Colonic mucosa (tissue), 4 donors: ENCODE results near the gene TLCD4. TPM values are rescaled to one million over a fixed set of nuclear protein-coding genes. Genes with fewer than 3 reads are reported as not detected.

Experiments used
- DNase-seq: peaks from one replicate; pipeline ENCODE4 v3.0.0-alpha.2; 2020
- H3K27ac ChIP-seq: fragments of 200-600 bp; one replicate; pipeline ENCODE4 v1.8.0; 2021
- H3K27me3 ChIP-seq: fragments of 200-600 bp; one replicate; pipeline ENCODE4 v1.8.0; 2021
- H3K36me3 ChIP-seq: fragments of 200-600 bp; one replicate; pipeline ENCODE4 v1.8.0; 2021
- H3K4me1 ChIP-seq: fragments of 200-600 bp; one replicate; pipeline ENCODE4 v1.8.0; 2021; ENCODE audit warnings: mild to moderate bottlenecking
- H3K4me3 ChIP-seq: fragments of 200-600 bp; one replicate; pipeline ENCODE4 v1.8.0; 2021
- H3K9ac ChIP-seq, 2 donors: one replicate each; pipeline ENCODE4 v1.7.0; 2013; ENCODE audit warnings: control low read depth in 2 of 2, low read depth in 2 of 2, low read length in 2 of 2
- H3K9me3 ChIP-seq: fragments of 200-600 bp; one replicate; pipeline ENCODE4 v1.8.0; 2021
- intact Hi-C: fragments of 100-400 bp; cut with DNase I; formaldehyde crosslinking; loops from one replicate; pipeline ENCODE4 v1.14.1; 2022
- total RNA-seq, 2 donors: library from RNA; stranded (reverse); fragmentation: NEBNext Ultra II Directional in 1 of 2; extraction: Animal tissue kit (Norgen Biotek cat#: 25700) in 1 of 2; gene quantifications; one replicate each; pipeline ENCODE4 v1.2.1, GENCODE V29; 2021
- TF ChIP-seq, protein P1 (sequence below): fragments of 200-600 bp; IDR thresholded peaks from one replicate; pipeline ENCODE4 v1.8.0; 2022; ENCODE audit warnings: antibody characterized with exemption, mild to moderate bottlenecking
- donor health status: healthy.
- donor health status: DM: no; HTN: no; CAD: no.
- donor health status: DM: no; HTN: no; CAD: no.

Gene TLCD4
- total RNA-seq, 2 donors from 2014 or later = 28.3 to 46.0 TPM

DNA sequence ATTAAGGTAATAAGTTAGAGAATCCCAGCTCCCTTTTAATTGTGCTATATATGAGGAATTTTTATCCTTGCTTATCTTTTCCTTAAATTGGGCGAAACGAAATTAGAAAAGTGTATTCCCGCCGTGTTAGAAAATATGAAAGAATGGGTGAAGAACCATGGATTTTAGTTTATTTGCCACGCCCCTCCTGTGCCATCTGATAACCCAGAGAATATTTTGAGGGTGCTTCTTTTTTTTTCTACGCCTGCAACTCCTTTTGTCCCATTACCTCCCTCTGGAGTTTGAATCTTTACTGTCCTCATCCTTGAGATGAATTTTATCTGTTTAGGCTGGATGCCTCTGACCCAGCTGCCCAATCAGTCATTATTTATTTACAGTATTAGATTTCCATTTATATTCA, 1.6 kb downstream of the TLCD4 start:
- H3K4me3 ChIP-seq = peak overlapping the region; percentile 81
- TF ChIP-seq, protein P1, sequence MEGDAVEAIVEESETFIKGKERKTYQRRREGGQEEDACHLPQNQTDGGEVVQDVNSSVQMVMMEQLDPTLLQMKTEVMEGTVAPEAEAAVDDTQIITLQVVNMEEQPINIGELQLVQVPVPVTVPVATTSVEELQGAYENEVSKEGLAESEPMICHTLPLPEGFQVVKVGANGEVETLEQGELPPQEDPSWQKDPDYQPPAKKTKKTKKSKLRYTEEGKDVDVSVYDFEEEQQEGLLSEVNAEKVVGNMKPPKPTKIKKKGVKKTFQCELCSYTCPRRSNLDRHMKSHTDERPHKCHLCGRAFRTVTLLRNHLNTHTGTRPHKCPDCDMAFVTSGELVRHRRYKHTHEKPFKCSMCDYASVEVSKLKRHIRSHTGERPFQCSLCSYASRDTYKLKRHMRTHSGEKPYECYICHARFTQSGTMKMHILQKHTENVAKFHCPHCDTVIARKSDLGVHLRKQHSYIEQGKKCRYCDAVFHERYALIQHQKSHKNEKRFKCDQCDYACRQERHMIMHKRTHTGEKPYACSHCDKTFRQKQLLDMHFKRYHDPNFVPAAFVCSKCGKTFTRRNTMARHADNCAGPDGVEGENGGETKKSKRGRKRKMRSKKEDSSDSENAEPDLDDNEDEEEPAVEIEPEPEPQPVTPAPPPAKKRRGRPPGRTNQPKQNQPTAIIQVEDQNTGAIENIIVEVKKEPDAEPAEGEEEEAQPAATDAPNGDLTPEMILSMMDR = no peak
- H3K9ac ChIP-seq = no peak overlapping the region
- H3K36me3 ChIP-seq = no peaks in the 10 kb centered on the region
- no peaks in the 10 kb centered on the region for H3K9me3 ChIP-seq
- H3K27ac ChIP-seq = no peak overlapping the region
- intact Hi-C loops = no loop called here
- no peaks in the 10 kb centered on the region for H3K27me3 ChIP-seq
- no peaks in the 10 kb centered on the region for H3K4me1 ChIP-seq
- no peak for DNase-seq

DNA sequence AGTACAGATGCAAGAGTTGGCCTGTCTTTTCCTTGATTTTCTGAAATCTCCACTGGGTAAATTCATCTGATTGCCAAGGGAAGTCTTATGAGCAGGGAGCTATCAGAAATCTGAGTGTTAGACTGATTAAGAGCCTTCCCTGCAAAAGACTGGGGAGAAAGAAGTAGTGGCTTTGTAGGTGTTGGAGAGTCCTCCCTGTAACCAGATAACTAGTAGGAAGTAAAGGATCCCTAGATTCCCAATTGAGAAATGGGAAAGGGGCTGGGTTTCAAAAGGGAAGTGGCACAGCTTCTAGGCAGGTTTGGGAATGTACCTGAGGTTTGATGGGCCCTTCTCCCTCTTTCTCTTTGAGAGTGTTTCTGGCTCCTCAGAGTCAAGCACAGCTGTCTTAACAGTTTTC, 2.1 kb downstream of the TLCD4 start:
- no peak overlapping the region for H3K27ac ChIP-seq

DNA sequence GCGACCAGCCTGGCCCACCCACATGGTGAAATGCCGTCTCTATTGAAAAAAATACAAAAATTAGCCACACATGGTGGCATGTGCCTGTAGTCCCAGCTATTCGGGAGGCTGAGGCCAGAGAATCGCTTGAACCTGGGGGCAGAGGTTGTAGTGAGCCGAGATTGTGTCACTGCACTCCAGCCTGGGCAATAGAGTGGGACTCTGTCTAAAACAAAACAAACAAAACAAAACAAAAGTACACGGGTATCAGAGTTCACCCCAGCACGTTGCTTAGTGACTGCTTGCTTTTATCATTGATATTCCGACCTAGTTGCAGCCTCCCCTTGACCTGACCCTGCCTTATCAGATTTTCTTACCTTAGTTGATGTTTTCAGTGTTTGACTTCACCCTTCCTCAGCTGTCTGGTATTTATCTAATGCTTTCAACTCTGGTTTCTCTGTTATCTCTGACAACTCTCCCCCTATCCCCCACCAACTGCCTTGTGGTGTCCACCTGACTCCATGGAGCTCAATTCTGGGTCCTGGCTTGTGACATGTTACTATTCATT, 5.1 kb downstream of the TLCD4 start:
- H3K27ac ChIP-seq = no peak overlapping the region
- no peak overlapping the region for H3K9ac ChIP-seq
- no peaks in the 10 kb centered on the region for H3K27me3 ChIP-seq
- no peaks in the 10 kb centered on the region for H3K36me3 ChIP-seq
- DNase-seq = no peak
- TF ChIP-seq, protein P1 = no peak
- H3K9me3 ChIP-seq = no peaks in the 10 kb centered on the region
- intact Hi-C loops = loop anchor here (10.0 kb wide), 1 partner anchor 113 kb away; the partner anchor contains the start of gene RWDD3
- no peaks in the 10 kb centered on the region for H3K4me1 ChIP-seq
- H3K4me3 ChIP-seq = no peak overlapping the region

More for the DNA sequence above, 2.1 kb downstream of the TLCD4 start:
- Histone ChIP-seq H3K4me1 (no peaks in the 10 kb centered on the region), H3K9me3 (no peaks in the 10 kb centered on the region), H3K4me3 (no peak overlapping the region), H3K36me3 (no peaks in the 10 kb centered on the region), H3K9ac (peak overlapping the region in 1 of 2 donors; percentile 9), H3K27me3 (no peaks in the 10 kb centered on the region)
- TF ChIP-seq, protein P1 = no peak
- no peak for DNase-seq
- intact Hi-C loops = no loop called here

DNA sequence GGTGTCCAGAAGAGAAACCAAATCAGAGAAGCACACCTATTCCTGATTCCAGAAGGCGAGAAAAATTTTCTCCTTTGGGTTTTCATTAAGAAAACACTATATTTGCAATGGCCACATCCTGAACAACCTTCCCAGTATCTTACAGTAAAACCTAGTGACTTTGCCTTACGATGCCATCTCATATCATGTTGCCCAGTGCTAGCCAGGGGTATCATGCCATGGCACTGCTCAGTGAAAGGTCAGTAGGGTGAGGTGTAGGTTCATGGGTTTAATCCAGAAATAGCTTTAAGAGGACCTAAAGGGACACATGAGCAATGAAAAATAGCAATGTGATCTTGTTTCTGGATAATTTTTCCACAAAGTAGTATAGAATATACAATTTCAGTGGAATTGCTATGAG, 7.2 kb downstream of the TLCD4 start:
- no peaks in the 10 kb centered on the region for H3K27me3 ChIP-seq
- no peak overlapping the region for H3K4me3 ChIP-seq
- TF ChIP-seq, protein P1 = no peak
- H3K9me3 ChIP-seq = no peaks in the 10 kb centered on the region
- no peak for DNase-seq
- no peak overlapping the region for H3K27ac ChIP-seq
- intact Hi-C loops = loop anchor here (10.0 kb wide), 1 partner anchor 110 kb away; the partner anchor contains the start of gene RWDD3
- H3K4me1 ChIP-seq = no peaks in the 10 kb centered on the region
- no peak overlapping the region for H3K9ac ChIP-seq
- no peaks in the 10 kb centered on the region for H3K36me3 ChIP-seq

DNA sequence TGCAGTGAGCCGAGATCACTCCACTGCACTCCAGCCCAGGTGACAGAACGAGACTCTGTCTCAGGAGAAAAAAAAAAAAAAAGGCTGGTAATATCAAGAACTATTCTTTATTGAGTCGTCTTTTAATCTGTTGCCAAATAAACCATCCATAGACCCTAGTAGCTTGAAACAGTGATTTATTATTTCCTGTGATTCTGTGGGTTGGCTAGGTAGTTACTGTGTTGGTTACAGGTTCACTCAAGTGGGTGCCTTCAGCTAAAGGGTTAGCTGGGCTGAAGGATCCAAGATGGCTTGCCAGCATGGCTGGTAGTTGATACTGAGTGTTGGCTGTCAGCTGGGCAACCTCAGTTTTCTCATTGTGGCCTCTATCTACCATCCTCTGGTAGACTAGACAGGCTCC, 9.2 kb downstream of the TLCD4 start:
- H3K27ac ChIP-seq = no peak overlapping the region
- H3K27me3 ChIP-seq = no peaks in the 10 kb centered on the region
- H3K4me3 ChIP-seq = no peak overlapping the region
- H3K4me1 ChIP-seq = no peaks in the 10 kb centered on the region
- intact Hi-C loops = loop anchor here (10.0 kb wide), 1 partner anchor 108 kb away; the partner anchor contains the start of gene RWDD3
- no peaks in the 10 kb centered on the region for H3K9me3 ChIP-seq
- no peaks in the 10 kb centered on the region for H3K36me3 ChIP-seq
- TF ChIP-seq, protein P1 = no peak
- no peak for DNase-seq
- H3K9ac ChIP-seq = no peak overlapping the region
